ENCODE data around the gene FYN.

The FYN gene

DNA sequence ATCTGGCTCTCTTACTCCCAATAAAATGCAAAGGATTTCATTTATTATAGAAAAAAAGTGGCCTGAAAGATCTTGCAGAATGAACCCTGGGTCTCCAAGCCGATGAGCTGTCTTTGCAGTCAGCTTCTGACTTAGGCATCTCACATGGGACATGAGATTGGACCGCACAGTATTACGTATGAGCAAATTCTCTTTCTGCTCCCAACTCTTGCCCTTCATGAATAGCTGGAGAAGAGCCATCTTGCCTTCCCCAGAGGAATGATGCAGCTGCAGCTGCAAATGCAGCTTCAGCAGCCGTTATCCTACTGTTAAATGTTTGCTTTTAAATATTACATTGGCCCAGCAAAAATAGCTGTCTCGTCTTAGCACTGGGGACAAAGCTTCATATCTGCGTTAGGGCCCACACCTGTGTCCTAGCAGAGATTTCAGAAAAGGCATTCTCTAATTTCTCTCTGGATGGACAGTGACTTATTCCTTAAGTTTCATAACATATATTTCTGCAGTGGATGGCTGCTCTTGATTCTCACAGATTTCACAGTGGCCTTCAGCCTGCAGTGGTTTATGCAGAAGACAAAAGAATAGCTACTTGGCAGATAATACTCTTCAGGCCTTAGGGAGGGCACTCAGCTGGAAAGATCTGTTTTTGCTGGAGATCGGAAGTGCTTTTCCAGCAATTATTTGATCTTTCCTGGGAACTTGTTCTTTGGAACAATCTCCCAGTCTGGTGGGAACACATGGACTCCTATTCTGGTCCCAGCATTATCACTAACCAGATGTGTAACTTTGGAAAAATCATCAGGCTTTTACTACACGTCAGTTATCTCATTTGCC is 129.2 kb downstream of the FYN start:
- no peak for DNase-seq

- DNase-seq, result no peak
Observed at GRCh38 chr6:111743360-111743759, 129.9 kb downstream of the FYN start.

DNA sequence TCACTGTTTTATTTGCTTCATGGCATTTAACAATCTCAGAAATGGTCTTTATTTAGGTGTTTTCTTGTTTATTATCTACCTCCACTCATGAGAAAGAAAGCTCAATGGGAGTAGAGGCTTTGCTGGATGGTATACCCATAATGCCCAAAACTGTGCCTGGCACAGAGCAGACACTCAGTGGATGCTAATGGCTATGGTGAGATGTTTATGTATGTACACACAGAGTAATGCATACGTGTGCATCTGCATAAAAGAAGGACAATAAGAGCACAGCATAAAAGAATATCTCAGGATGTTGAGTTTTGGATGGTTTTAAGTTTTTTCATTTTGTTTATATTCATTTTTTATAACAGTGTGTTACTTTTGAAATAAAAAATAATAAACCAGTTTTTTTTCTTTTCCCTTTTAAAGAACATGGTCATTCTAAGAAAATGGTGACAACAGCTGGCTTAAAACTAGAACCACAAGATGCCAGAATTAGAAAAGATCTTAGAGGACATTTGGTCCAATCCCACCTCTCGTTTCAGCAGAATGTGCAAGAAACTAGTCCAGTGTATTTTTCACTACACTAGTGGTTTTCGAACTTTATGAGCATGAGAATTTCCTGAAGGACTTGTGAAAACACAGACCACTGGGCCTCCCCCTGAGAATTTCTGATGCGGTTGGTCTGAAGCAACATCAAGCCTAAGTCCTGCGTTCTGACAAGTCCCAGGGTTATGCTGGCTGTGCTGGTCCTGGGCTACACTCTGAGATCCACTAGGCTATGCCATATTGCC is 131.9 kb downstream of the FYN start:
- no peak for DNase-seq

- DNase-seq, result no peak
Observed at GRCh38 chr6:111740506-111740905, 132.7 kb downstream of the FYN start.

DNA sequence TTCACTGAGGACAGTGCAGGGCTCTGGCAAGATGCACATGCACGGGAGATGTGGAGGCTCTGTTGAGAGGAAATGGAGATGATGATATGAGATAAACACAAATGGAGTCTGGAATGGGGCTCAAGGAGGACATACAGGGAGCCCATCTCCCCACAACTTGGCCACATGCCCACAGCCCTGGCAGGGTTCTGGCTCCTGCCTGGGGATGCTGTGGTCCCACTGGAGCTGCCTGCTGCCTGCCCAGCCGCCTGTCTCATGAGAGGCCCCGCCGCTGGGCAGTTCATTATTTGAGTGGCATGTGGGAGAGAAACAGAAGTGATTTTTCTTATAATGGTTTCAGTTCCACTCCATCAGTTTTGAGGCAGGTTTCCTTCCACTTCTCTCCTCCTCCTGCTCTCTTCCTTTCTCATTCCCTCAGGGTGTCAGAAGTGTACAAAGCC is 134.0 kb downstream of the FYN start:
- DNase-seq, result no peak

DNA sequence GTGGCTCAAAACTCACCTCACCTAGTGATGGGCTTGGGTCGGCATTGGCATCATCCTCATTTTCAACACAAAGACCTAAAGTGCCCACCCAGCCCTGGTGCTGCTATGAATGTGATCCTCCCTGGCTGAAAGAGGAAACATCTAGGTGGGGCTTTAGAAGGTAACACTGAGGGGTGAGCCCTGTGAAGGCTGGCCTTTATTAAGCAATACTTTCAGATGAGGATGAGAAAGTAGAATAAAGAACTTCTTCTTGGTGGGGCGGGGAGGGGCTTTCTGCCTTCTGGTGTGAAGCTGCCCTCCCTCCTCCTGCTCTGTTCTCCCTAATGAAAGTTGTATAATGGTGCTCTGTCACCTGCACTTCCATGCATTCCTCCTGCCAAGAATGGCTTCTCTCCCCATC is 134.6 kb downstream of the FYN start:
- no peak for DNase-seq

- DNase-seq, result no peak
Observed at GRCh38 chr6:111738156-111738555, 135.1 kb downstream of the FYN start.

GRCh38 chr6:111737065-111737521 is 136.2 kb downstream of the FYN start:
- no peak for DNase-seq

DNA sequence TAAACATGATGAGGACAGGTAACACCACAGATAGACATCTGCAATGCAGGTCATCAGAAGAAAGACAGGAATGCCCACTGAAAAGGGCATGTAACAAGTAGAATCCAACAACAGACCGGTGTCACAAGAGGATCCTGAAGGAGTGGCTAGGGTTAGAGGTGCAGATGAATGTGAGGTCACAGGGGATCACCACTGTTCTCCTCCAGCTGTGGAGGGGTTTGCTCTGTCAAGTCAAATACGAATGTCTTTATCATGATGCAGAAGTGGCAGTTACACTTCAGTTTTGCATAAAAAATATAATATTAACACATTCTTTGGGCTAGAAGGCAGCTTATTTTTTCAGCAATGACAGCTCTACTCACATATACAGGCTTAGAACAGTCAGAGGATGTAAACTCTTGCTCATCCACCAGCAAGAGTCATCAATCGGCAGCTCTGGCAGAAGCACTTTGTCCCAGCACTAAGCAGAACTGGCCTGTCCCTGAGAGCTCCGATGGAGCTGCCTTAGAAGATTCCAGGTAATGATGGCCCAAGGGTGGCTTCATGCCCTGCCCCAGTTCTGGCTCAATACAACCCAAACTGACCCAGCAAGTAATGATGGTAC is 137.1 kb downstream of the FYN start:
- no peak for DNase-seq

GRCh38 chr6:111734068-111735061 is 138.9 kb downstream of the FYN start:
- no peak for DNase-seq

- no peak for DNase-seq
Observed at GRCh38 chr6:111732390-111732789, 140.9 kb downstream of the FYN start.

DNA sequence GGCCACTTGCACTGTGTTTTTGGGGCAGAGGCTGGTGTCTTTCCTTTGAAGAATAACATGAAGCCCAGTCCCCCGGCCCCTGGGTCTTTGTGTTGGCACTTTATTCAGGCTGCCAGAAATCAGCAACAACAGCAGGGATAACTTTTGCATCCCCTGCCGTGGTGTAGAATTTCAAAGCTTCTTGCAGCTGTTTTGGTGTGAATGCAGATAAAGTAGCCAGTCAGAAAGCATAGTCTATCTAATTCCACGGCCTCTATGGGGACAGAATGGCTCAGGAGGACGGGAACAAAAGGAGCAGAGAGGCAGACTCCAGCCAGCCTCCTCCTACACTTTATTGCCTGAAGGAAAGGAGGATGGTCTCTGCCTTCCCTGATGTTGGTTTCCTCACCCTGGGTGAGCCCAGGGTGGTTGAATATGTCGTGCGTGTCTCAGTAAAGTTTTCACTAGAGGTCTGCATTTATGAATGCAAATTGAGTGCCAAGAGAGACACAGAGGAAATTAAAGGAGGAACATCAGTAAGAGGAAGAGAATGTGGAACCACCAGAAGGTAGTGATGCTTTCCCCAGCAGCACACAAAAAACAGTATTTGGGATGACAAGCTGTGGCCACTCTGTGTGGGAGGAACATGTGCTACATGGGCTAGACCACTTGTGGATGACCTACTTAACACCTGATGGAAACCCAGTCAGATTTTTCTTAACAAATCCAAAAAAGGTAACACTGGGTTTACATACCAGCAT is 141.6 kb downstream of the FYN start:
- DNase-seq, result no peak

DNA sequence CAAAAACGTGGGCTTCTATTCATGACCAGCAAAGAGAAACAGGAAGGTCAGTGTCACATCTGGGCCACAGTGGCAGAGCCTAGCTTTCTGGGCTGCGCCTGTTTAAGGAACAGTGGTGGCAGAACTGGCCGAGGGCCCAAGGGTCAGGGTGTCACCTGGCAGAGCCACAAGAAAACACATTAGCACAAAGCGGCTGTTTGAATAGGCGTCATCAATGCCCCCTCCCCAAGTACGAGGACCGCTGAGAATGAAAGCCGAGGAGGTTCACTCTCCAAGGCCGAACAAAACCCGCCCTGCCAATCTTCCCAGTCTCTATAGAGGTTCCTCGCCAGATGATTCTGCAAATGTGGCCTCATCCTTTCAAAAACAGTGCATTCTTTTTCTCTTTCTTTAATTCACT is 142.4 kb downstream of the FYN start:
- DNase-seq, result no peak

- DNase-seq, result no peak
Observed at GRCh38 chr6:111727802-111728201, 145.4 kb downstream of the FYN start.

- DNase-seq, result no peak
Observed at GRCh38 chr6:111727041-111727440, 146.2 kb downstream of the FYN start.

DNA sequence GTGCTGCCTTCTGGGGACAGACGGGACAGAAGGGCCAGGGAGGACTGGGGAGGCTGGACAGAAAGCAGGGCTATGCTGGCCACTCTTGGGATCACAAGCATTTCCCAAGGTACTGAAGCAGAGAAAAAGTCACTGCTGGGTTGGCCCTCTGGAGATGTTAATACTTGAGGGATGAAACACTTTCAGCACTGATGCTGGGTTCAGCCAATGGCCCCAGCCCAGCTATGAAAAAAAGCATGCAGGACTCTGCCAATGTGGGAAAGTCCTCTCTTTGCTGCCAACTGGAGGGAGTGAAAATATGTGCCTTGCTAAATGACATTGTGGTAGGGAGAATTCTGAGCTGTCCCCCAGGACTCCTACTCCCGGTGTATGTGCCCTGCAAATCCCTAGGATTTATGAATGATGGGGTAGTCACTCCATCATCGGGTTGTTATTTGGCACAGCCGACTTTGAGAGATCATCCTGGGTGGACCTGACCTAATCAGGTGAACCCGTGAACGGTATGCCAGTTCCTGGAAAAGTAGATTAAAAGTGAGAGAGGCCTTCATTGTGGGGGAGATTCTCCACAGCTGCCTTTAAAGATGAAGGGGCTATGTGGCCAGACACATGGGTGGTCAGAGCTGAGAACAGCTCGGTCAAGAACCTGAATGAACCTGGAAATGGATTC is 147.7 kb downstream of the FYN start:
- DNase-seq, result no peak

GRCh38 chr6:111724505-111724904 is 148.7 kb downstream of the FYN start:
- DNase-seq, result no peak

- no peak for DNase-seq
Observed at GRCh38 chr6:111724039-111724438, 149.2 kb downstream of the FYN start.

DNA sequence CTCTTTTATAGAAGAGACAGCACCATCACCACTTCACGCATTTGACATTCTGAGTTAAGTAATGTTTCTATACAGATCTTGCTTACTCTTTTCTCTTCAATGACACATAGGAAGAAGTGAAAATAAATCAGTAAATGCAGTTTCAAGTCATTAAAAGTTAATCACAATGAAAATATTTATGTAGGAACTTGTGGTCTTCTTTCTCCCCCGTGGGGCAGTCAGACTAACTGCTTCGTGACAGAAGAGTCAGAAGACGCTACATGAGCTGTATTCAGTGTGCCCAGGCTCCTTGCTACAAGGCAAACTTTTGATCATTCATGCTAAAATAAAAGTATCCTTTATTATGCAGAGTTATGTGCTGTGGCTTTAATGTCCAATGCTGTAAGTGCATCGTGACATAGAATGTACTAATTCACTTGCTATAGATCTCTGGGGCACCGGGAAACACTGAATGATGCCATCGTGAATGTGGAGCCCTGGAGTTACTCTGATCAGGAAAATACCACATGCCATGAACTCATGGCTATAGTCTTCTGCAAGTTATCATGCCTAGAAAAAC is 149.8 kb downstream of the FYN start:
- DNase-seq, result no peak

DNA sequence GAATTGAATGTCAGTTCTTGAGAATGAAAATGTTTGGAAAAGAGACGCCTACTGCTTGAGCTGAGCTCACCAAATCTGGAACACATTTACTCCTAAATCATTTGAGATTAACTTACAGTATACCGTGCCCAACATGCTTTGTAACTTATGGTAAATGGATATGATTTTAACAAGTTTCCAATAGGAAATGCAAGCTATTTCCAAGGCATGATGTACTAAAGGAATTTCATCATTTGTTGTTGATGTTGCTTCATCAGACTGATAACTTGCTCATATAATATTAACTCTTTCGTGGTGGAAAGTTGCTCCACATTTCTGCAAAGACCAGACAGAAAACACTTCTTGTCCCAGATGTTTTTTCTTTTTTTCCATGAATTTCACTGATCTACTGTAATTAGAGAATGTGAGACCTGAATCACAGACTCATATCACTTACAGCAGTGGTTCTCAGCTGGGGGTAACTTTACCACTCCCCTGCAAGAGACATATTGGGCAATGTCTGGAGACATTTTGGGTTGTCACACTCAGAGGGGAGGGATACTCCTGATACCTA is 151.0 kb downstream of the FYN start:
- no peak for DNase-seq
